HCT116 (cell line): Measurements from ENCODE around the gene SNAPC2. TPM values are rescaled to one million over a fixed set of nuclear protein-coding genes. Genes with fewer than 3 reads are reported as not detected.

Experiments used
- ATAC-seq: fragments of 200-7000 bp; cut with Tn5 transposase; 2 replicates; pipeline ENCODE4 v1.9.1; 2020; ENCODE audit warnings: mild to moderate bottlenecking, moderate library complexity
- BruUV-seq: library from RNA; stranded (reverse); fragments of 400-500 nt; replicated peaks from 2 replicates; lab custom pipeline; 2021; lab: Mats Ljungman, UMichigan
- CTCF ChIA-PET: fragments of 300-600 bp; sonication (Branson Sonifier 250); formaldehyde crosslinking; loops from one replicate; lab custom pipeline; 2021; ENCODE audit warnings: antibody characterized with exemption; lab: Charles Lee
- POLR2A ChIA-PET: fragments of 300-600, 350-600 bp; sonication (Branson Sonifier 250); formaldehyde crosslinking; loops from one replicate; lab custom pipeline; 2021; ENCODE audit warnings: antibody characterized with exemption; lab: Charles Lee
- RAD21 ChIA-PET, 2 experiments: fragments of 300-600 bp; sonication (Branson Sonifier 250); formaldehyde crosslinking; loops; one replicate each; lab custom pipeline; 2023; ENCODE audit warnings: low total read pairs in 2 of 2; ENCODE audit not compliant: uncharacterized antibody in 2 of 2, unreplicated experiment in 2 of 2, low non-redundant PET in 1 of 2; lab: Charles Lee
- DNase-seq: peaks from one replicate; pipeline ENCODE4 v3.0.0-alpha.2; 2010; ENCODE audit warnings: low read depth, low spot score
- H2AFZ ChIP-seq: fragments of 200-600 bp; shearing (Covaris generic), sonication (generic); 2 replicates; pipeline ENCODE4 v1.6.1; 2017; ENCODE audit warnings: low read depth, mixed run types, mixed read lengths, antibody characterized with exemption, low read length; ENCODE audit not compliant: poor library complexity, severe bottlenecking
- H3K27ac ChIP-seq: 2 replicates; pipeline ENCODE4 v1.5.1; 2012; ENCODE audit warnings: low read depth, low read length
- H3K27me3 ChIP-seq: fragments of 200-600 bp; sonication (generic); 2 replicates; pipeline ENCODE4 v1.6.1; 2016; ENCODE audit warnings: mixed run types, low read length, mixed read lengths; ENCODE audit not compliant: insufficient read depth
- H3K36me3 ChIP-seq, 2 experiments: fragments of 200-500 bp in 1 of 2; fragments of 200-600 bp in 1 of 2; sonication (Bioruptor generic) in 1 of 2; sonication (generic) in 1 of 2; 2 replicates each; pipeline versions ENCODE4 v1.5.1 to v1.6.1; 2014 to 2016; ENCODE audit warnings: low read length in 2 of 2, inconsistent platforms in 1 of 2, mixed read lengths in 1 of 2, mixed run types in 1 of 2; ENCODE audit not compliant: insufficient read depth in 2 of 2, control insufficient read depth in 1 of 2
- H3K4me1 ChIP-seq, 2 experiments: fragments of 200-600 bp in 1 of 2; sonication (generic) in 1 of 2; 2 replicates each; pipeline versions ENCODE4 v1.5.1 to v1.6.1; 2012 to 2017; ENCODE audit warnings: low read length in 2 of 2, inconsistent platforms in 1 of 2, mild to moderate bottlenecking in 1 of 2, mixed read lengths in 1 of 2, mixed run types in 1 of 2, moderate library complexity in 1 of 2; ENCODE audit not compliant: insufficient read depth in 2 of 2, control insufficient read depth in 1 of 2
- H3K4me2 ChIP-seq: fragments of 200-600 bp; sonication (generic); 2 replicates; pipeline ENCODE4 v1.6.1; 2017; ENCODE audit warnings: mixed run types, low read length, mixed read lengths
- H3K4me3 ChIP-seq, 2 experiments: fragments of 200-600 bp in 1 of 2; sonication (generic) in 1 of 2; replicated peaks in 1 of 2; 2 replicates each; pipeline ENCODE4 v1.5.1; 2011 to 2016; ENCODE audit warnings: low read length in 2 of 2, control low read depth in 1 of 2, low read depth in 1 of 2, mild to moderate bottlenecking in 1 of 2, mixed read lengths in 1 of 2, mixed run types in 1 of 2
- H3K79me2 ChIP-seq: fragments of 200-600 bp; sonication (generic); 2 replicates; pipeline ENCODE4 v1.6.1; 2017; ENCODE audit warnings: mild to moderate bottlenecking, mixed run types, low read length, moderate library complexity, mixed read lengths; ENCODE audit not compliant: insufficient read depth
- H3K9ac ChIP-seq: fragments of 200-600 bp; sonication (generic); 2 replicates; pipeline ENCODE4 v1.6.1; 2016; ENCODE audit warnings: low read length, mixed read lengths
- H3K9me2 ChIP-seq: fragments of 200-600 bp; sonication (generic), shearing (Covaris generic); 2 replicates; pipeline ENCODE4 v1.6.1; 2017; ENCODE audit warnings: mixed run types, mild to moderate bottlenecking, moderate library complexity; ENCODE audit not compliant: insufficient read depth
- H3K9me3 ChIP-seq, 2 experiments: fragments of 200-500 bp in 1 of 2; fragments of 200-600 bp in 1 of 2; sonication (Bioruptor generic) in 1 of 2; sonication (generic) in 1 of 2; 2 replicates each; pipeline ENCODE4 v1.6.1; 2014 to 2017; ENCODE audit warnings: low read length in 2 of 2, mixed read lengths in 2 of 2, inconsistent platforms in 1 of 2, low read depth in 1 of 2, mild to moderate bottlenecking in 1 of 2, mixed run types in 1 of 2, moderate library complexity in 1 of 2; ENCODE audit not compliant: control insufficient read depth in 1 of 2, insufficient read depth in 1 of 2
- H4K20me1 ChIP-seq: fragments of 200-600 bp; sonication (generic), shearing (Covaris generic); 2 replicates; pipeline ENCODE4 v1.6.1; 2017; ENCODE audit warnings: mixed run types, mild to moderate bottlenecking, moderate library complexity; ENCODE audit not compliant: insufficient read depth
- CBX3 ChIP-seq: IDR thresholded peaks from 2 replicates; pipeline ENCODE4 v1.6.1; 2012; ENCODE audit warnings: low read depth
- ELF1 ChIP-seq: IDR thresholded peaks from 2 replicates; pipeline ENCODE4 v1.6.1; 2012; ENCODE audit warnings: low read depth, borderline replicate concordance
- JUND ChIP-seq: IDR thresholded peaks from 2 replicates; pipeline ENCODE4 v1.6.1; 2012
- RAD21 ChIP-seq: IDR thresholded peaks from 2 replicates; pipeline ENCODE4 v1.6.1; 2012; ENCODE audit warnings: low read depth, mild to moderate bottlenecking
- SIN3A ChIP-seq: IDR thresholded peaks from 2 replicates; pipeline ENCODE4 v1.6.1; 2012; ENCODE audit warnings: low read depth
- TCF7L2 ChIP-seq: IDR thresholded peaks from 2 replicates; pipeline ENCODE4 v1.7.0; 2011; ENCODE audit warnings: borderline replicate concordance, inconsistent platforms; ENCODE audit not compliant: insufficient read depth, insufficient read length; ENCODE audit errors: extremely low read depth
- YY1 ChIP-seq: IDR thresholded peaks from 2 replicates; pipeline ENCODE4 v1.6.1; 2011; ENCODE audit warnings: low read length, low read depth, moderate library complexity, mild to moderate bottlenecking; ENCODE audit not compliant: insufficient replicate concordance; ENCODE audit errors: extremely low read depth
- ZFX ChIP-seq: fragments of 450-650 bp; IDR thresholded peaks from 2 replicates; pipeline ENCODE4 v1.6.1; 2017
- ZNF274 ChIP-seq: fragments of 200-500 bp; sonication (Bioruptor generic); IDR thresholded peaks from 2 replicates; pipeline ENCODE4 v1.6.1; 2014; ENCODE audit warnings: mild to moderate bottlenecking, low read depth, low read length, inconsistent platforms
- intact Hi-C: fragments of 100-400 bp; cut with micrococcal nuclease; formaldehyde crosslinking; loops from 2 replicates; pipeline ENCODE4 v1.10.0; 2022
- total RNA-seq: library from RNA; stranded (reverse); gene quantifications from one replicate; pipeline ENCODE4 v1.2.1, GENCODE V29; 2021; ENCODE audit not compliant: unreplicated experiment
- TF ChIP-seq, protein P1 (sequence below), 3 experiments: fragments of 200-600 bp in 1 of 3; sonication (generic) in 1 of 3; IDR thresholded peaks in 2 of 3; conservative IDR thresholded peaks in 1 of 3; 2 replicates each; pipeline ENCODE4 v1.5.1; 2012 to 2017; ENCODE audit warnings: low read depth in 2 of 3, low read length in 2 of 3, antibody characterized with exemption in 1 of 3, borderline replicate concordance in 1 of 3, control low read depth in 1 of 3, mild to moderate bottlenecking in 1 of 3, mixed read lengths in 1 of 3, mixed run types in 1 of 3, moderate library complexity in 1 of 3; ENCODE audit not compliant: insufficient read depth in 1 of 3
- TF ChIP-seq, protein P2 (sequence below): IDR thresholded peaks from 2 replicates; pipeline ENCODE4 v1.6.1; 2011; ENCODE audit warnings: mild to moderate bottlenecking, low read length, moderate library complexity; ENCODE audit not compliant: insufficient replicate concordance; ENCODE audit errors: extremely low read depth
- TF ChIP-seq, protein P3 (sequence below): IDR thresholded peaks from 2 replicates; pipeline ENCODE4 v1.6.1; 2012
- TF ChIP-seq, protein P4 (sequence below): IDR thresholded peaks from 2 replicates; pipeline ENCODE4 v1.6.1; 2012; ENCODE audit warnings: low read depth

The SNAPC2 gene
- total RNA-seq, 1 experiment from 2014 or later = 42.9 TPM

DNA sequence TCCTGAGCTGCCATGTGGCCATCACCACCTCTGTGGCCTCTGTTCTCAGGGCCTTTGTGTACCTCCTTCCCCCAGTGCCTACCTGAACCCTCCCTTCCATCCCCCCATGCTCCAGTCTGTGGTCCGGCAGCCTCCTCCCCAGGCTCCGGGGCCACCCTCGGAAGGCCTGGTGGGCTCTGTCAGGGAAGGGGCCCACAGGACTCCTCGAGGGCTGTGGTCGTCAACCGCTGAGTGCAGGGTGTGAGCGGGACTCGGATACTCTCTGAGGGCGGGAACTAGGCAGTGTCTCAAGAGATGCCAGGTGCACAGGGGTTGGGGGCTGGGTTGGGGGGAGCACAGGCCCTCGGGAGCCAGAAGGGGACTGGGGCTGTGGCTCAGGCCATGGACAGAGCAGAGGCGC is 12.6 kb upstream of the SNAPC2 start (continued):
- TF ChIP-seq, protein P1, sequence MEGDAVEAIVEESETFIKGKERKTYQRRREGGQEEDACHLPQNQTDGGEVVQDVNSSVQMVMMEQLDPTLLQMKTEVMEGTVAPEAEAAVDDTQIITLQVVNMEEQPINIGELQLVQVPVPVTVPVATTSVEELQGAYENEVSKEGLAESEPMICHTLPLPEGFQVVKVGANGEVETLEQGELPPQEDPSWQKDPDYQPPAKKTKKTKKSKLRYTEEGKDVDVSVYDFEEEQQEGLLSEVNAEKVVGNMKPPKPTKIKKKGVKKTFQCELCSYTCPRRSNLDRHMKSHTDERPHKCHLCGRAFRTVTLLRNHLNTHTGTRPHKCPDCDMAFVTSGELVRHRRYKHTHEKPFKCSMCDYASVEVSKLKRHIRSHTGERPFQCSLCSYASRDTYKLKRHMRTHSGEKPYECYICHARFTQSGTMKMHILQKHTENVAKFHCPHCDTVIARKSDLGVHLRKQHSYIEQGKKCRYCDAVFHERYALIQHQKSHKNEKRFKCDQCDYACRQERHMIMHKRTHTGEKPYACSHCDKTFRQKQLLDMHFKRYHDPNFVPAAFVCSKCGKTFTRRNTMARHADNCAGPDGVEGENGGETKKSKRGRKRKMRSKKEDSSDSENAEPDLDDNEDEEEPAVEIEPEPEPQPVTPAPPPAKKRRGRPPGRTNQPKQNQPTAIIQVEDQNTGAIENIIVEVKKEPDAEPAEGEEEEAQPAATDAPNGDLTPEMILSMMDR (IDR thresholded peaks at IDR 0.05 in 2 of 3, conservative IDR thresholded peaks at IDR 0.05 in 1 of 3; ENCODE audit: borderline replicate concordance in 1 of 3, insufficient read depth in 1 of 3, low read depth in 2 of 3, low read length in 2 of 3) = no peak
- no peak for TF ChIP-seq ZNF274
- no peak for TF ChIP-seq YY1
- TF ChIP-seq, protein P2, sequence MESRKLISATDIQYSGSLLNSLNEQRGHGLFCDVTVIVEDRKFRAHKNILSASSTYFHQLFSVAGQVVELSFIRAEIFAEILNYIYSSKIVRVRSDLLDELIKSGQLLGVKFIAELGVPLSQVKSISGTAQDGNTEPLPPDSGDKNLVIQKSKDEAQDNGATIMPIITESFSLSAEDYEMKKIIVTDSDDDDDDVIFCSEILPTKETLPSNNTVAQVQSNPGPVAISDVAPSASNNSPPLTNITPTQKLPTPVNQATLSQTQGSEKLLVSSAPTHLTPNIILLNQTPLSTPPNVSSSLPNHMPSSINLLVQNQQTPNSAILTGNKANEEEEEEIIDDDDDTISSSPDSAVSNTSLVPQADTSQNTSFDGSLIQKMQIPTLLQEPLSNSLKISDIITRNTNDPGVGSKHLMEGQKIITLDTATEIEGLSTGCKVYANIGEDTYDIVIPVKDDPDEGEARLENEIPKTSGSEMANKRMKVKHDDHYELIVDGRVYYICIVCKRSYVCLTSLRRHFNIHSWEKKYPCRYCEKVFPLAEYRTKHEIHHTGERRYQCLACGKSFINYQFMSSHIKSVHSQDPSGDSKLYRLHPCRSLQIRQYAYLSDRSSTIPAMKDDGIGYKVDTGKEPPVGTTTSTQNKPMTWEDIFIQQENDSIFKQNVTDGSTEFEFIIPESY = no peak
- TF ChIP-seq RAD21 = no peak
- TF ChIP-seq, protein P3, sequence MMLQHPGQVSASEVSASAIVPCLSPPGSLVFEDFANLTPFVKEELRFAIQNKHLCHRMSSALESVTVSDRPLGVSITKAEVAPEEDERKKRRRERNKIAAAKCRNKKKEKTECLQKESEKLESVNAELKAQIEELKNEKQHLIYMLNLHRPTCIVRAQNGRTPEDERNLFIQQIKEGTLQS = no peak
- TF ChIP-seq, all 23 proteins: peak for 0

DNA sequence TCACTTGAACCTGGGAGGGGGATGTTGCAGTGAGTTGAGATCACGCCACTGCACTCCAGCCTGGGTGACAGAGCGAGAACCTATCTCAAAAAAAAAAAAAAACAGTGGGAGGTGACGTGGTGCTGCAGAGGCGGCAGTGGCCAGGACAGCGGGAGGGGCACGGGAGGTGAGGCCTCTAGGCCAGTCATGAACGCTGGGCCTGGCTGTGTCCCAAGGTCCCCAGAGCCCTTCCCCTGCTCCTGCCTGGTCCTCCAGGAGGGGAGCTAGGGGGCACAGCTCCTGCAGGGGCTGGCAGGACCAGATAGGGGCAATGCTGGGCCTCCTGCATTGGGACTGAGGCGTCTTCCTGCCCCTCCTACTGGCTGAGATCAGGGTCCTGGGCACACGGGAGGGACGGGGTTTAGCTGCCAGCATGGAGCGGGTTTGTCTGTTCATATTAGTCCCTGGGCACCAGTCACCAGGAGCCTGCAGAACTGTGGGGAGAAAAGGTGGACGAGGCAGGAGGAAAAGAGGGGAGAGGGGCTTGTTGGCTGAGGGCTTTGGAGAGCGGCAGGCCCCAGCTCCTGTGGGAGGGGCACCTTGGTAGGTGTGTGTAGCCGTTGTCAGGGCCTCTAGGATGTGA is 11.9 kb upstream of the SNAPC2 start:
- ChIA-PET CTCF (no interaction called here), POLR2A (no interaction called here), RAD21 (no interaction called here)
- DNase-seq = no peak
- Histone ChIP-seq H3K4me2 (no peak overlapping the region), H3K4me3 (no peak overlapping the region), H3K9me3 (no peaks in the 10 kb centered on the region), H3K27ac (no peak overlapping the region; the same call in 1 of the 2 replicates), H2AFZ (no peak overlapping the region), H4K20me1 (no peaks in the 10 kb centered on the region), H3K27me3 (no peaks in the 10 kb centered on the region), H3K79me2 (peaks cover 55% of the 10 kb centered on the region), H3K9me2 (no peaks in the 10 kb centered on the region), H3K9ac (no peak overlapping the region), H3K4me1 (peaks cover 3 to 15% of the 10 kb centered on the region in 2 experiments; a peak in 2 of 4 replicates), H3K36me3 (peaks cover 5 to 6% of the 10 kb centered on the region in 2 experiments; a peak in 3 of 4 replicates)
- no peak for ATAC-seq
- BruUV-seq = no TSS peak
- intact Hi-C loops = no loop called here
- TF ChIP-seq TCF7L2 (no peak), ELF1 (no peak), ZFX (no peak), YY1 (no peak), JUND (no peak), CBX3 (no peak), SIN3A (no peak)
- TF ChIP-seq, protein P4, sequence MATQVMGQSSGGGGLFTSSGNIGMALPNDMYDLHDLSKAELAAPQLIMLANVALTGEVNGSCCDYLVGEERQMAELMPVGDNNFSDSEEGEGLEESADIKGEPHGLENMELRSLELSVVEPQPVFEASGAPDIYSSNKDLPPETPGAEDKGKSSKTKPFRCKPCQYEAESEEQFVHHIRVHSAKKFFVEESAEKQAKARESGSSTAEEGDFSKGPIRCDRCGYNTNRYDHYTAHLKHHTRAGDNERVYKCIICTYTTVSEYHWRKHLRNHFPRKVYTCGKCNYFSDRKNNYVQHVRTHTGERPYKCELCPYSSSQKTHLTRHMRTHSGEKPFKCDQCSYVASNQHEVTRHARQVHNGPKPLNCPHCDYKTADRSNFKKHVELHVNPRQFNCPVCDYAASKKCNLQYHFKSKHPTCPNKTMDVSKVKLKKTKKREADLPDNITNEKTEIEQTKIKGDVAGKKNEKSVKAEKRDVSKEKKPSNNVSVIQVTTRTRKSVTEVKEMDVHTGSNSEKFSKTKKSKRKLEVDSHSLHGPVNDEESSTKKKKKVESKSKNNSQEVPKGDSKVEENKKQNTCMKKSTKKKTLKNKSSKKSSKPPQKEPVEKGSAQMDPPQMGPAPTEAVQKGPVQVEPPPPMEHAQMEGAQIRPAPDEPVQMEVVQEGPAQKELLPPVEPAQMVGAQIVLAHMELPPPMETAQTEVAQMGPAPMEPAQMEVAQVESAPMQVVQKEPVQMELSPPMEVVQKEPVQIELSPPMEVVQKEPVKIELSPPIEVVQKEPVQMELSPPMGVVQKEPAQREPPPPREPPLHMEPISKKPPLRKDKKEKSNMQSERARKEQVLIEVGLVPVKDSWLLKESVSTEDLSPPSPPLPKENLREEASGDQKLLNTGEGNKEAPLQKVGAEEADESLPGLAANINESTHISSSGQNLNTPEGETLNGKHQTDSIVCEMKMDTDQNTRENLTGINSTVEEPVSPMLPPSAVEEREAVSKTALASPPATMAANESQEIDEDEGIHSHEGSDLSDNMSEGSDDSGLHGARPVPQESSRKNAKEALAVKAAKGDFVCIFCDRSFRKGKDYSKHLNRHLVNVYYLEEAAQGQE = no peak
